Measurements from ENCODE around the gene HOXB3.

Gene HOXB3

DNA sequence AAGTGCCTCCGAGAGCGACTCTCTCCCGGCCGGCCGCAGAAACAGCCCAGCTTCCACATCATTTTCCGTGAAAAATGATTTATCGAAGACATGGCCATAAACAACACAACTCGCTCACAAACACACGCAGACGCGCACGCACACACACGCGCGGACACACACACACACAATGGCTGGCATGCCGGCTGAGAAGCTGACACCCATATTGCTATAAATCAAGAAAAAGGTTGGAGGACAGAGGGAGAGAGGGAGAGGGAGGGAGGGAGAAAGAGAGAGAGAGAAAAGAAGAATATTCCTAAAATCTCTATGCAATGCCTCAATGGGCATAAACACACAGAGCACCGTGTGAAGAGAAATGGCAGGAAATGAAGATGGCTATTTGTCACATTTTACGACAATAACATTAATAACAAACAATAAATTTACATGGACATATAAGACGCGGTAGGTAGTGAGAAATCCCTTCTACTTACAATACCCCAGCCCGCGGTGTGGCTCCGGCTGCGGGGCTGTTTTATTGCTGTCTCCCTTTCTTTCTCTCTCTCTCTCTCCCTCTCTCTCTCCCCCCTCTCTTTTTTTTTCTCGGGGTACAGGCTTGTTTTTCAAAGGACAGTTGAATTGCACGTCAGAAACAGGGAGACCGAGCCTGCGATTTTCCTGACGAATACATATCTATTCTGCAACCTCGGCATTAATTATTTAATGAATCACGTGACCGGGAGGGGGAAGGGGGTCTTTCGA, 21.4 kb downstream of the HOXB3 start:
- peak; percentile 89 for DNase-seq

DNA sequence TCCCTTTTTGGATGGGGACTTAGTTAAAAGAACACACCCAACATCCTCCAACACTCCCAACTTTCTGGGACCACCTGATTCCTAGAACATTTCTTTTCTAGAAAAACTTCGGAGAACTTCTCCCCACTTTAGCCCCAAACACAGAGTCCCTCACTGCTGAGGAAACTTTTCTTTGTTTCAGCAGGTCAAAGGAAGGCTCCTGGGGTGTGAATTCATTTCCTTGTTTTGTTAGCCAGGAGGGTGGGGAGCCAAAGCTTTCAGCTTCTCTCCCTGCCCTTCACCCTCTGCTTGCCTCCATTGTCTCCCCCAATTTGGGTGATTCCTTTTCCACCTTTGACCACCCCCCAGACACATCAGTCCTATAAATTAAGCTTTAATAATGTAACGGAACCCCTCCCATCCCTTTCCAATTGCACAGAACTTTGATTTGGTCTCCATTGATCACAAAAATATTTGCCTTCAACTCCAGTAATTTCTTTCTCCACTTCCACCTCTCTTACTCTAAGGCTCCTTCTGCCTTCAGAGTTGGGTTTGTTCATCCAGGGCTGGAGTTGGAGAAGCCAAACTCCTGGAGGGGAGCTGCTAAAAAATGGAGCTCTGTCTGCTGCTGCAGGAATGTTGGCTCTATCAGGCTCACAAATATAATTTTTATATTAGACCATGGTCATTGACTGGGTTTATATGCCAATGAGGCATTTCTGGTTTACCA, 22.2 kb downstream of the HOXB3 start:
- peak; percentile 72 for DNase-seq

DNA sequence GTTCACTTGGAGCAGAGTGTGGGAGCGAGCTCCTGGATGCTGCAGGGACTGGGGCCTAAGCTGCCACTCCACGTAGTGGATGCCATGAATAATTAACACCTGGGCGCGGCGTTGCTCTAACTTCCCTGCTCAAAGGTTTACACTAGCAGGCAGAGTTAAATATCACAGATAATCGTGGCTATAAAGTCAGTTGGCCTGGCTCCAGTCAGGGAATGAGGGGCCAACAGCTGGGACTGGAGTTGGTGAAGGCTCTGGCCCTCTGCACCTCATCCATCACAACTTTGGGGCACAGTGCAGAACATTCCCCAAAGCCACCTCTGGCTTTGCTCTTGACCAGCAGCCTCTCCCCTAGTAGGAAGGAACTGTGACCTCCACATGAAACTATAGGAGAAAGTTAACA, 22.8 kb downstream of the HOXB3 start:
- peak; percentile 88 for DNase-seq

DNA sequence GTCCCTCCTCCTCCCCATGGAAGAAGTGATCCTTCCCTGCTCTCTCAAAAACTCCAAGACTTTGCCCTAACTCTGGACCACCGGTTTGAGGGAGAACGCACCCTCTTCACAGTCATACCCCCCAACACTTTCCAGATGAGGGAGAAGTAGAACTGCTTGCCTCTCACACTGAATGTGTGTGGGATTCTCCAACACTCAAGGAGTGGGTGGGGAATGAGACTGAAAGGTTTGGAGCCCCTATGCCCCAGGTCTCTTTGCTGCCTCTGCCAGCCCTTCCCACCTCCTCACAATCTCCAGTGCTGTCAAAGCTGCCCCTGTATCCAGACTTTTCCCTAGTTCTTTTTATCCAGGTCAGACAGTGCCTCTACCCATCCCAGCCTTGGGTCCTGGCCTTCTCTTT, 23.3 kb downstream of the HOXB3 start:
- DNase-seq: no peak

- DNase-seq: peak; percentile 84
These were observed 23.9 kb downstream of the HOXB3 start for GRCh38 chr17:48565925-48566710.

DNA sequence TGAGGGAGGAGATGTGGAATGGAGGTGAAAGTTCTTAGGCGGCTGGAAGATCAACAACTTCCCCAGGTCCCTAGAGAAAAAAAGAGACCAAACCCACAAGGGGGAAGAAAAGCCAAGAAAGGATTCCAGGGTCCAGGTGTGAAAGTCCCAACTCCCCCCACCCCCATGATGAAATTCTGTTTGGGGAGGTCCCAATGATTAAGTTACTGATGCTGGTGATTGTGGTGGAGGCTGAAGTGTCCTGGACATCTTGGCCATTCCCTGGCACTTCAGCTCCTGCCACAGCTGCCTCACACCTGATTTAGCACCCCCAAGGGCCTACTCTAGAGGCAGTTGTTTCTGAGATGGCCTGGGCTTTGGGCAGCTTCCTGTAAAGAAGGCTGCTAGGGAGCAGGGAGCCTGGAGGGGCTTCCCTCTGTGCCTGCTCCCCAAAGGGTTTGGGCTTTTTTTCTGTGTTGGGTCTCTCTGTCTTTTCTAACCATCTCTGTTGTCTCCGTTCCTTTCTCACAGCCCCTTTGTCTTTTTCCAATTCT, 25.0 kb downstream of the HOXB3 start:
- DNase-seq: no peak

DNA sequence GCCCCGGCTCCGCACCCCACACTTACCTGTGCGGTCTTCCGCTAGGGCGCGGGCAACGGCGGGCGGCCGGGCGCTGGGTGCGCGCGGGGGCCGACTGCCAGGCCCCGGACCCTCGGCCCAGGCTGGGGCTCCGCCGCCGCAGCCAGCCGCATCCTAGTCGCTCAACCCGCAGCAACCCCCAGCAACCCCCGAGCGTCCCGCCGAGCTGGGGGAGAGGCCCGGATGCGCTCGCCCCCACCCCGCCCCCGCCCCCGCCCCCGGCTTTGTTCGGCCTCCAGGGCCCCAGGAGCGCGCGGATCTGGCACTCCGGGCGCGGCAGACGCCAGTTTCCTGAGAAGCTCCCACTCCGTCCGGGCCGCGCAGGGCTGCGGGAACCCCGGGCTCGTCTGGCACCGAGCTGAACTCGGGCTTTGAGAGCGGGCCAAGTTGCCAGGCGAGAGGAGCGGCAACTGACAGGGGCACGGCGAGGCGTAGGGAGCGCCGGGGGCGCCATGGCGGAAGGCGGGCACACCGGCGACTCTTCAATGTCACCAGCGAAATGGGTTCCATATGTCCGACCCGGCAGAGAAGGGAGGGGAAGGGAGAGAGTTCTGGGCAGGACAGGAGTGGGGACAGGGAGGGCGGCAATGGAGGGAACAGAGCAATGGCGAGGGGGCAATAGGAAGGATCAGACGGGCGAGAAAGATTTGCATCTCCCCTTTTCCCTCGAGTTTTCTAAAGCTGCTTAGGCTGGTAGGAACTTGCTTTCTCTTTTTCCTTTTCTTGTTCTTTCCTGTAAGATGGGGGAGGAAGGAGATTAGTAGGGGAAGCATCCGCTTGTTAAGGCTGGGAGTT, 25.6 kb downstream of the HOXB3 start:
- no peak for DNase-seq

DNA sequence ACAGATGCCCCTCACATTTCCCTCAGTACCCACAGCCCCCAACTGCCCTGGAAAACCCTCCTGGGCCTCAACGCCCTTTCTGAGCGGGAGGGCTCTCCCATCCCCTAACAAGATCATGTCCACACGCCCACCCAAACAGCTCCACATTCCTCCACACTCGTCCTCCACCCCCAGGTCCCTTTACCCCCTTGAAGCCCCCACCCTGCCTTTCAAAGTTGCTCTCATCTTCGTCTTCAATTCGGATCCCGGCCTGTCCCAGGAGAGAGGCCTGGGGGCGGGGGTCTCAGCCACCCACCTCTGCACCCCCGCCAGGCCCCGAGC, 26.2 kb downstream of the HOXB3 start:
- no peak for DNase-seq

- DNase-seq: peak; percentile 78
These were observed 26.6 kb downstream of the HOXB3 start for GRCh38 chr17:48563385-48563838.

DNA sequence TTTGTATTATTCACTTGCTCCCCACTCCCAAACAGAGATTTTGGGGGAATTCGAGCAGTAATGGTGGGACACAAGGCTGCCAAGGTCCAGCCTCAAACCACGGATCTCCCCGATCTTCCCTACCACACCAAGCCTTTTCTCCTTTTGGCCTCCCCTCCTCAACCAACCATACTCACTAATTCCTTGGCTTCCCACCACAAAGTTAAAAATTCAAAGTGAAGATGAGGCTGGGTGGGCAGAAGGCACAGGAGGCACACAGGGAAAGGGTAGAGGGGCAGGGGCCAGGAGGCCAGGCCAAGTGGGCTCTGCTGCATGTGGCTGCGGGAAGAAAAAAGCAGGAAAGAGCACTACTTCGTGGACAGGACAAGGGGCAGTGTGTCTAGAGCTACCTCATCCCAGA, 27.1 kb downstream of the HOXB3 start:
- no peak for DNase-seq

GRCh38 chr17:48561884-48562810, 27.9 kb downstream of the HOXB3 start:
- DNase-seq: peak; percentile 61

GRCh38 chr17:48559840-48560817, 29.9 kb downstream of the HOXB3 start:
- no peak for DNase-seq

DNA sequence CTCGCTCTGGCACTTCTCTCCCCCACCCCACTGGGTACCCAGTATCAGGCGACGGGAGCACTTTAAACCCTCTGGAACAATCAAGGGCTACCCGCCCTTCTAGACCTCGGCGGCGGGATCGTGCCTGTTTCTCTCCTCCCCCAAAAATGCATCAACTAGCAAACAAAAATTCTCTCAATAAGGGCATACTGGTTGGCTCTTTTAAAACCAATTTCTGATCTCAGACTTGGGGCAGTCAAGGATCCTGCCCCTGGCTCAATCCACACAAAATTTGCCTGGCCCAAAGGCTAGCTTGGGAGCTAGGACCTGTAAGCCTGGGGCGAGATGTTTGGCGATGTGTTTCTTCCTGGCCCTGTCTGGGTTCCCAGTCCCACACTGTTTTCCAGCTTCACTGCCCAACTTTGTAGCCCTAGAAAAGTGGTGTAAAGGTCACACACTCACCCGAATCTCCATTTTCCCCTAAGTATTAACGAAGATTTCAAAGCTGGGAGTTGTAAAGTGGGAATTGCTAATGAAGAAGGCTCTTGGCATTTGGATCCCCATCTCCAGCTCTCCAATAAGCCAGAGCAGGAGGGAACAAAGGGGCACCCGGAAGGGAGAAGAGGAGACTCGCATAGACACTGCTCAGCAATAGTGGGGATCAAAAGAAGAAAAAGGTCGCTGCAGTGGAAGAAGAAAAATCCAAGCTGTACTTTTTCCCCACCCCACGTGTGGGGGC, 30.8 kb downstream of the HOXB3 start:
- DNase-seq: no peak

GRCh38 chr17:48558831-48559121, 31.3 kb downstream of the HOXB3 start:
- DNase-seq: no peak

GRCh38 chr17:48558057-48558830, 31.8 kb downstream of the HOXB3 start:
- DNase-seq: no peak

- DNase-seq: peak; percentile 64
These were observed 33.3 kb downstream of the HOXB3 start for GRCh38 chr17:48556576-48557401.

- peak; percentile 64 for DNase-seq
These were observed 33.8 kb downstream of the HOXB3 start for GRCh38 chr17:48556229-48556575.

Measured in NCI-H69 (cell line).